Activated CD8-positive, alpha-beta memory T cell treated with anti-CD3 and anti-CD28 coated beads, Interleukin-2, amount 10 ng/mL, durations not matched to agents 7 days and 5 days (primary cell): Measurements from ENCODE around the gene MEG3. TPM values are rescaled to one million over a fixed set of nuclear protein-coding genes. Genes with fewer than 3 reads are reported as not detected.

Source experiments
- microRNA-seq: library from miRNA; unstranded; fragments of <30 nt; microRNA quantifications from one replicate; pipeline ENCODE4 v1.2.0, GENCODE V29; 2022
- total RNA-seq, 2 experiments: library from RNA; stranded (reverse); gene quantifications; one replicate each; pipeline ENCODE4 v1.2.3, GENCODE V29; 2021

MEG3 gene
- total RNA-seq, 2 experiments from 2014 or later: not detected

Small RNAs within 50 kb of the gene (microRNA-seq; reads per million reads assigned to microRNA genes)
- gene MIR127 (14.0 reads per million, percentile 36 among the genes with 10 or more reads in this experiment), gene MIR136 (not detected), gene MIR2392 (not detected), gene MIR337 (not detected), gene MIR431 (1.7 reads per million), gene MIR432 (not detected), gene MIR433 (8.9 reads per million, percentile 27 among the genes with 10 or more reads in this experiment), gene MIR493 (not detected), gene MIR665 (not detected)

Other genes with a start within 250 kb of the MEG3 start
- 1 to 10 TPM; 1.4 to 1.8 TPM for gene BEGAIN, start 238.7 kb upstream of the MEG3 start, total RNA-seq
- gene DLK1, start 99.2 kb upstream of the MEG3 start, total RNA-seq: not detected
- gene RTL1, start 77.6 kb downstream of the MEG3 start, total RNA-seq: not detected